Measurements from ENCODE around the gene ANKHD1. TPM values are rescaled to one million over a fixed set of nuclear protein-coding genes. Genes with fewer than 3 reads are reported as not detected.

ANKHD1 gene
- total RNA-seq, 1 experiment from 2014 or later = 113 TPM

GRCh38 chr5:140513124-140513523 is 111.5 kb downstream of the ANKHD1 start (continued):
- TF ChIP-seq JUN (CRISPR knock-in tag; IDR thresholded peaks at IDR 0.05) = no peak
- TF ChIP-seq IRF1 (CRISPR knock-in tag; IDR thresholded peaks at IDR 0.05) = no peak
- no peak for TF ChIP-seq ZNF121 (CRISPR knock-in tag; IDR thresholded peaks at IDR 0.05)
- TF ChIP-seq ATF1 (CRISPR knock-in tag; IDR thresholded peaks at IDR 0.05) = no peak
- TF ChIP-seq TP53 (CRISPR knock-in tag; IDR thresholded peaks at IDR 0.05) = no peak
- TF ChIP-seq ESRRA (CRISPR knock-in tag; IDR thresholded peaks at IDR 0.05; ENCODE audit: borderline replicate concordance) = no peak
- no peak for TF ChIP-seq SMAD3 (CRISPR knock-in tag; IDR thresholded peaks at IDR 0.05; ENCODE audit: borderline replicate concordance)
- no peak for TF ChIP-seq GABPB1 (CRISPR knock-in tag; IDR thresholded peaks at IDR 0.05)
- no peak for TF ChIP-seq CREM (CRISPR knock-in tag; IDR thresholded peaks at IDR 0.05)
- TF ChIP-seq CDX4 (CRISPR knock-in tag; IDR thresholded peaks at IDR 0.05; ENCODE audit: borderline replicate concordance) = no peak

- Mint-ChIP-seq H3K27ac (no peak overlapping the region), H3K27me3 (ENCODE audit: low read depth) (no peaks in the 10 kb centered on the region), H3K4me1 (no peaks in the 10 kb centered on the region), H3K9me3 (peaks cover 4% of the 10 kb centered on the region; the same call in 1 of the 2 replicates), H3K36me3 (peaks cover 45% of the 10 kb centered on the region), H3K4me3 (no peak overlapping the region)
- ChIA-PET POLR2A (no interaction called here), CTCF (no interaction called here)
- DNase-seq (ENCODE audit: low spot score) (no peak), ATAC-seq (no peak)
- no peak for TF ChIP-seq E2F4 (CRISPR knock-in tag; IDR thresholded peaks at IDR 0.05; ENCODE audit: borderline replicate concordance, low read depth)
- no peak for TF ChIP-seq NFE2L1 (CRISPR knock-in tag; IDR thresholded peaks at IDR 0.05)
- TF ChIP-seq CBFB (CRISPR knock-in tag; IDR thresholded peaks at IDR 0.05; ENCODE audit: low read depth) = no peak
- no peak for TF ChIP-seq ZNF138 (CRISPR knock-in tag; conservative IDR thresholded peaks at IDR 0.05)
- no peak for TF ChIP-seq MLX (CRISPR knock-in tag; IDR thresholded peaks at IDR 0.05)
- TF ChIP-seq ATF6 (CRISPR knock-in tag; IDR thresholded peaks at IDR 0.05) = no peak
- TF ChIP-seq AFF4 (CRISPR knock-in tag; IDR thresholded peaks at IDR 0.05; ENCODE audit: borderline replicate concordance) = no peak
- TF ChIP-seq PRDM15 (CRISPR knock-in tag; IDR thresholded peaks at IDR 0.05) = no peak
- no peak for TF ChIP-seq AR (CRISPR knock-in tag; IDR thresholded peaks at IDR 0.05)
- TF ChIP-seq FOXK1 (CRISPR knock-in tag; IDR thresholded peaks at IDR 0.05) = no peak
- TF ChIP-seq MYBL2 (CRISPR knock-in tag; IDR thresholded peaks at IDR 0.05) = no peak
- no peak for TF ChIP-seq FOXP1 (CRISPR knock-in tag; IDR thresholded peaks at IDR 0.05; ENCODE audit: borderline replicate concordance)
These were observed 122.4 kb downstream of the ANKHD1 start for GRCh38 chr5:140524003-140524402.
